Measurements from ENCODE around the gene GSTM3.

GRCh38 chr1:109691759-109692158, 49.1 kb downstream of the GSTM3 start:
- TF ChIP-seq CTCF (optimal IDR thresholded peaks at IDR 0.05 in 1 of 3, IDR thresholded peaks at IDR 0.05 in 1 of 3, conservative IDR thresholded peaks at IDR 0.05 in 1 of 3; ENCODE audit: extremely low read depth in 1 of 3, insufficient read depth in 2 of 3, low read length in 3 of 3) = no peak
- TF ChIP-seq EZH2 (IDR thresholded peaks at IDR 0.05; ENCODE audit: low read length) = no peak

All from keratinocyte (primary cell).